HG03565 (cell line): ENCODE measurements around the gene AKT1.
"Not testable (repeated sequence)": the region's sequence is repeated elsewhere in the genome, so short reads cannot be mapped to it uniquely, and the experiment has no call there.

Experiments used
- ATAC-seq: cut with Tn5 transposase; IDR thresholded peaks from one replicate; pipeline ENCODE4 v1.9.1; 2021; ENCODE audit warnings: mild to moderate bottlenecking, moderate library complexity; ENCODE audit not compliant: unreplicated experiment

The AKT1 gene

DNA sequence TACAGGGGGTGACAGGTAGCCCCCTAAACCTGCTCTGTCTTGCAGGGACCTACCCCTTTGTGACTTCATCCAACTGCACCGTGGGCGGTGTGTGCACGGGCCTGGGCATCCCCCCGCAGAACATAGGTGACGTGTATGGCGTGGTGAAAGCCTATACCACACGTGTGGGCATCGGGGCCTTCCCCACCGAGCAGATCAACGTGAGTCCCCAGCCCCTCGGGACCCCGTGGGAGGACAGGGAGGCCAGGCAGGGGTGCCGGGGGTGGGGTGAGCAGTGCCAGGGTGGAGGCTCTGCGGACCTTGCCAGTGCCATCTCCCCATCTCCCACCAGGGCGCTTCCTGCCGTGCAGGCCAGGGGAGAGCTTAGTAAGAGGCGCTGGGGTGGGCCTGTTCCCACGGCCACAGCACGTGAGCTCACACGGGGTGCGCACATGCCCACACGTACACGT lies 53.7 kb downstream of the AKT1 start:
- ATAC-seq, result no peak

DNA sequence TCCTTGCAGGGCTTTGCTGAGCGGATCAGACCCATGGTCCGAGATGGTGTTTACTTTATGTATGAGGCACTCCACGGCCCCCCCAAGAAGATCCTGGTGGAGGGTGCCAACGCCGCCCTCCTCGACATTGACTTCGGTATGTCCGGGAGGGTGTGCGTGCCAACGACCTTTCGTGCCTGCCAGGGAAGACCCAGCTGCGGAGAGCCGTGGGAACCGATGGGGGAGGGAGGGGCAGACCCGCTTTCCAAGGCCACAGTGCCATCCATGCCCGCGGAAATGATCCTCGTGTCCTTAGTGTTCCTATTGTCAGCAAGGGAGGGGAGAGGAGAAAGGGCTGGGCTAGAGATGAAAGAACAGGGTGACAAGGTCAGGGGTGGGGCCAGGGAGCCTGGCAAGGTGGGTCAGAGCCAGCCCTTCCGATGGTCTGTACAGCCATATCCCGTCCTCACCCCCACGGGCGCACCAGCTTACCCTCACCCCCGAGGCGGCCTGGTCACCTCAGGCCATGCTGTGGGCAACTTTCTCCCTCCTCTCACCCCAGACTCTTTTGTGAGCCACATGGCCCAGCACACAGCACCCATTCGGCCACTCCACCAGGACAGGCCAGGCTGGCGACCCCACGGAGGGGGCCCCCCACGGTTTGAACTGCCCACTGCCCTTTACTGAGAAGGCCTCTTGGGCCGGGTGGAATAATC lies 54.3 kb downstream of the AKT1 start:
- no peak for ATAC-seq

DNA sequence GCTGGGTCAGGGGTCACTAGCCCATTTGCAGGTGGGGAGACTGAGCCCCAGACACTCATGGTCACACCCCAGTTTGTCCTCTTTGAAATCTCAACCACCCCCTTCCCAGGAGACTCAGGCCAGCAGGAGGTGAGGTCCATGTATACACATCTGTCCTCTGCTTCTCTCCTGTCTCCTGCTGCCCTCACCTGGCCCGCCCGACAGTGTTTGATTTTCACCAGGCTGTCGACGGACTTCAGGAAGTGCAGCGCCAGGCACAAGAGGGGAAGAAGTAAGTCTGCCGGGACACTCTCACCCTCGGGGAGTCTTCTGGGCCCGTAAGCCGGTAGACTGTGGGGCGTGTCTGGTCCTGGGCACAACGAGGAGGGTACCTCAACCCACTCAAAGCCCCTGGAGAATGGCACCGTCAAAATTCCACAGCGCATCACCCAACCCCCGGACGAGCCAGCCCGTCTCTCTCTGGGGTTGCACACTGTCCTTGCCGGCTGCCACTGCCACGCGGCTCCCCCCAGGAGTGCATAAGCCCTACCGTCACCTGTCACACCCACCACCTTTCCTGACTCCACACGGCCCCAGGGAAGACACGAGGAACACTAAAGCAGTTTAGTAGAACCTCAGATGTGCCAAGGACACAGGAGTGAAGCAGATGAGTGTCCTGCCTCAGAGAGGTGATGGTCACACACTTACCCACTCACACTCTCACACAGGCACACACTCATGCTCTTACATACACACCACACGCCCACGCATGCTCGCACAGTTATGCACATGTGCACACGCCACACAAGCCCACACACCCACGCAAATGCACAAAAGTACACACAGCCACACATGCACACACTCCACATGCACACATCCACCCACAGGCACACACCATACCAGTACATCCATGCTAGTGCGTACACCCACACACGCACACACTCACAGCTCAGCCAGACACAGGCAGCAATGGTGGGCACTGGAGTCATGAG lies 55.7 kb downstream of the AKT1 start:
- no peak for ATAC-seq

- ATAC-seq, result no peak
These were observed 56.5 kb downstream of the AKT1 start for GRCh38 chr14:104739026-104739425.

DNA sequence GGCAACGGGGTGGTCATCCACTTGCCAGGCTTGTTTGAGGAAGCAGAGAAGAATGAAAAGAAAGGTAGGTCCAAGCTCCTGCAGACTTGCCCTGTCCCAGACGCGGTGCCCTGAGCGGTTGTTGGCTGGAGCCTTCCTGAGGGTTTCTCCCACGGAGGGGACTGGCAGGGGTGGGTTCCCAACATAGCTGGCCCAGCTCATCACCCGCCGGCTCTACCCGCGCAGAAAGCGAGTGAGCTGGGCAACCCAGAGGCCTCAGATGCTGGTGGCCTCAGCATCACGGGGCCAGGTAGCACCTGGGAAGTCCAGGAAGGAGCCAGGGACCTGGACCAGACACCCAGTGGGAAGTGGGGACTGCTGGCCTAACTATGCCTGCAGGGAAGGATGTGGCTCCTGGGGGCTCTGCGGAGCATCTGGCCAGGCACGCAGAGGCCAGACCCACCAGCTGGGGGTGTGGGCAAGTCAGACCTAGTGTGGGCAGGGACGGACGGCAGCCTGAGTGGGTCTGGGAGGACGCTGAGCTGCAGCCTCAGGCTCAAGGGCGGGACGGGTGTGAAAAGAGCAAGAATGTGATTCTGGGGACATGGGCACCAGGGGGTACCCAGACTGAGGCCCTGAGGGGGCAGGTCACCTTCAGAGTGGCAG lies 57.1 kb downstream of the AKT1 start:
- ATAC-seq, result no peak

DNA sequence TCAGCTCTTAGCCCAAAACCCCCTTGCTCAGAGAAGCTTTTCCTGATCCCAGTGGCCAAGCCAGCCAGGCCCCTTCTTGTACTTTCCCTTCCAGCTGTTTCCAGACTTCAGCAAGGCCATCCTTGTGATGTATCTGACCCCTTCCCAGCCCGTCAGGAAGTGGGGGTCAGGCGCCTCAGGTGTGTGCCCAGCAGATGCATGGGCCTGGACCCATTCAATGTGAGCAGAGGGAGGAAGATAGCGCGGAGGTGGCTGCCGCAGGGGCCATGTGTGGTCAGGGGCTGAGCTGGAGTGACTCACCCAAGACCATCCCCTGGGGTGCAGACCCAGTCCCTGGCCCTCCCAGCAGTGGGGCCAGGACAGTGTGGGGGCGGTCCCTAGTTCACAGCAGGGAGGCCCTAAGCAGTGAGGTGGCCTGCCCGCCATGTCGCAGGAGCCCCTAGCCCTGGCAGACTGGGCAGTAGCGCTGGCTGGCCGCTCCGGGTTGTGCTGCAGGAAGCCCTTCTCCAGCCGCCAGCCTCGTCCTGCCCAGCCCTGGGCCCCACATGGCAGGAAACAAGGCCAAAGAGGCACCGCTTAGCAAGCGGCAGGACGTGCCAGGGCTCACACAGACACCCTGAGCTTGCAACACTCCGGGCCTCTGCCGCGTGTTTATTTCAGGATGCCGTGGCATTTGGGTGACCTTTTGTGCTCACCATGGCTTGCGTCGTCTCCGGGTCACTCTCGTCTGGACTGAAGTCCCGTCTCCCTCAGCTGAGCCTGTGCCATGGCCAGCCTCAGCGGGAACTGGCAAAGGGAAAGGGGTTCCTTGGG lies 59.5 kb downstream of the AKT1 start:
- ATAC-seq, result no peak

GRCh38 chr14:104734991-104735779 lies 60.4 kb downstream of the AKT1 start:
- no peak for ATAC-seq

GRCh38 chr14:104734601-104734990 lies 61.0 kb downstream of the AKT1 start:
- ATAC-seq, result no peak

- no peak for ATAC-seq
These were observed 61.4 kb downstream of the AKT1 start for GRCh38 chr14:104734051-104734587.

- no peak for ATAC-seq
These were observed 62.4 kb downstream of the AKT1 start for GRCh38 chr14:104732931-104733681.

DNA sequence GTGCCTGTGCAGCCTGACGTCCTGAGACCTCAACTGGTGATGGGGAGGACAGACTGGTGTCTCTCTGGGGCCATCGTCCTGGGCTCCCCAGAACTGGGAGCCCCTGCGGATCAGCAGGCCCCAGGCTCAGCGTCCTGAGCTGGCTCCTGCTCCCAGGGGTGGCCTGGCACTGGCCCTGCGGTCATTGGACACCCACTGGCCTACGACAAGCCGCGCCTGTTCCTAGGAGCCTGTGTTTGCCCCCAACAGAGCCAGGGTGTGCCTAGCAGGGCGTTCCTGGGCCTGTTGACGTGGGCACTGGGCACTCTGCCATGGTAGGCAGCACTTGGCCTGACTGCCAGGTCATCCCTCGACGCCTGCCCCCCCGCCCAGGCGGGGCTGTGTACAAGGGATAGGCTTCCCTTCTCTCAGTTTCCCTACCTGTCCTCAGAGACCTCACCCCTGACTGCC lies 63.2 kb downstream of the AKT1 start:
- ATAC-seq, result no peak

DNA sequence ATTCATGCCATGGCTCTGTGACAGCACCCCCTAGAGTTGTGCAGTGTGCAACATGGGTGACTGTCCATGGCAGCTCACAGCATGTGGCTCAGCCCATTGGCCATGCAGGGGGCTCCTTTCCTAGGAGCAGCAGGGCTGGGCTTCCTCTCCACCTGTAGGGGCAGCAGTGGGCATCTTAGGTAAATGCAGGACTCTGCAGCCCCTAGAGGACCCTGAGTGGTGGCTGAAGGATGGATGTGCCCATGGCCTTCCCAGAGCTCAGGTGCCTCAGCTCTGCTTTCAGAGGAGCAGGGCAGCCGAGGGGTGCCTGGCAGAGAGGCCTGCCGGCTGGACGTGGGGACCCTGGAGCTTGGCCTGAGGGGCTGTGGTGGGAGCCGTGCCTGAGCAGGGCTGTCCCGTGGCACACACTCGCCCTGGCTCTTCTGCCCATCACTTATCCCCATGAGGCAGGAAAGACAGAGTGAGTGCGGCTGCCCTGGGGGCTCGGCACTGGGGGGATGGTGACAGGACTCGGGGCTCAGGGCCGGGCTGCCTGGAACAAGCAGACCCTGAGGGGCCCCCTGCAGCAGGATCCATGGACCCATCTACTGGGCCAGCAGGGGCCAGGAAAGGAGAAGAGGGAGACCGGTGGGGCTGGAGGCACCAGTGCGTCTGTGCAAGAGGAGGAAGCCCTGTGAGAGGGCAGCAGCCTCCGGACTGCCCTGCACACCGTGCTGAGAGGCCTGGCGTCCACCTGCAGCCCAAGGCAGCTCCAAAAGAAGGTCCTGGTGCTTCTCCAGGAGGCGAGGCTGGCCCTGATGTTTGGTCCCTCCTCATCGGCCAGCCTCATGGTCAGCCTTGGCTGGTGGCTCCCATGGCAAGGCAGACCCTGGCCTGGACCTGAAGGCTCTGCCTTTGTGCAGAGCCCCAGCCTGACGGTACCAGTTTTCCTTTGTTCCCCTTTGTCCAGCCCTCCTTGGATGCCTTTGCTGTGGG lies 63.9 kb downstream of the AKT1 start:
- ATAC-seq, result no peak

GRCh38 chr14:104730487-104730886 lies 65.1 kb downstream of the AKT1 start:
- no peak for ATAC-seq

DNA sequence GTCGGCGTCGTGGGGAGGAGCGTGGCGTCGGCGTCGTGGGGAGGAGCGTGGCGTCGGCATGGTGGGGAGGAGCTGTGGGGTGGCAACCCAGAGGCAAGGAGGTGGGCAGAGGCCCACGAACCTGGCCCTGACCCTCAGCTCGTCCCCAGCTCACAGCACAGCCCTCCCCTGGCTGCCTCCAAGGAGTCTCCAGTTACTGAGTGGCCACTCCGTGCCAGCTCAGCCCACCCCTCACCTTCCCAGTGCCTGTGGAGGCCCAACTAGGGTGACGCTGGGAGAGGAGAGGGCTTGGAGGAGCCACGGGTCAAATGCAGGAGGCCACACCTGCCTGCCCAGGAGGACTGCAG lies 65.7 kb downstream of the AKT1 start:
- no peak for ATAC-seq

- ATAC-seq, result not testable (repeated sequence)
These were observed 66.2 kb downstream of the AKT1 start for GRCh38 chr14:104729176-104729834.

DNA sequence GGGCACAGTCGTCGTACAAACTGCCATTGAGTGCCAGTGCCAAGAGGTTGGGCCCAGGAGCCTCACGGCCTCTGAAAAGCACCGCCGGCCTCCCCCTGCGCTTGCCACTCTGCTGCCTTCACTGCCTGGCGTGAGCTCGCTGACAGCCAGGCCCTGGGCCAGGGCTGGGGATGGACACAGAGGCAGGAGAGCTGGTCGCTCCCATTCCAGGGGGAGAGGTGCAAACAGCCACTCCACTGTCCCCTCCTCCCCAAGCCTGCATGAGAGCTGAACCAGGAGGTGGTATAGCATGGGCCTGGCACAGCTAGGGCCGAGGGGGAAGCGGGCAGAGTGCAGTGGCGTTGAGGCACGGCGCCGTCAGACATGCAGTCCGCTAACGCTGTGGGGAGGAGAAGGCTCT lies 66.9 kb downstream of the AKT1 start:
- ATAC-seq, result no peak
